Measurements from ENCODE around the gene TRRAP. TPM values are rescaled to one million over a fixed set of nuclear protein-coding genes. Genes with fewer than 3 reads are reported as not detected.

TRRAP gene
- total and polyA plus RNA-seq, 2 experiments from 2014 or later, result 14.9 to 58.7 TPM

- H3K36me3 Mint-ChIP-seq (ENCODE audit: low read depth), result no peaks in the 10 kb centered on the region; the same call in 2 of the 3 replicates
- no peaks in the 10 kb centered on the region for H4K20me1 ChIP-seq (replicated peaks; ENCODE audit: insufficient read depth)
- no peaks in the 10 kb centered on the region; the same call in 1 of the 2 replicates for H3F3A ChIP-seq (replicated peaks; ENCODE audit: low read depth)
- peaks cover 8% of the 10 kb centered on the region for H3K4me1 Mint-ChIP-seq
- H3K4me2 ChIP-seq, result no peak overlapping the region
- no peak overlapping the region for H3K4me3 ChIP-seq
- TF ChIP-seq ZNF331 (CRISPR knock-in tag; IDR thresholded peaks at IDR 0.05; ENCODE audit: low read depth) (no peak), ETS1 (IDR thresholded peaks at IDR 0.05) (no peak), EZH2 (IDR thresholded peaks at IDR 0.05; ENCODE audit: low read depth, unreplicated experiment) (no peak), NANOG (IDR thresholded peaks at IDR 0.05; ENCODE audit: borderline replicate concordance) (no peak), POLR2AphosphoS5 (IDR thresholded peaks at IDR 0.05; ENCODE audit: low read depth) (no peak), ZNF114 (CRISPR knock-in tag; IDR thresholded peaks at IDR 0.05) (no peak), CREB1 (CRISPR knock-in tag; IDR thresholded peaks at IDR 0.05; ENCODE audit: low read depth) (no peak), STAT1 (IDR thresholded peaks at IDR 0.05; ENCODE audit: unreplicated experiment) (no peak), CTCF (conservative IDR thresholded peaks at IDR 0.05; ENCODE audit: low read depth in 2 of 2) (no peak), EZH2phosphoT487 (IDR thresholded peaks at IDR 0.05; ENCODE audit: unreplicated experiment) (no peak)
- TF ChIP-seq, protein P1, sequence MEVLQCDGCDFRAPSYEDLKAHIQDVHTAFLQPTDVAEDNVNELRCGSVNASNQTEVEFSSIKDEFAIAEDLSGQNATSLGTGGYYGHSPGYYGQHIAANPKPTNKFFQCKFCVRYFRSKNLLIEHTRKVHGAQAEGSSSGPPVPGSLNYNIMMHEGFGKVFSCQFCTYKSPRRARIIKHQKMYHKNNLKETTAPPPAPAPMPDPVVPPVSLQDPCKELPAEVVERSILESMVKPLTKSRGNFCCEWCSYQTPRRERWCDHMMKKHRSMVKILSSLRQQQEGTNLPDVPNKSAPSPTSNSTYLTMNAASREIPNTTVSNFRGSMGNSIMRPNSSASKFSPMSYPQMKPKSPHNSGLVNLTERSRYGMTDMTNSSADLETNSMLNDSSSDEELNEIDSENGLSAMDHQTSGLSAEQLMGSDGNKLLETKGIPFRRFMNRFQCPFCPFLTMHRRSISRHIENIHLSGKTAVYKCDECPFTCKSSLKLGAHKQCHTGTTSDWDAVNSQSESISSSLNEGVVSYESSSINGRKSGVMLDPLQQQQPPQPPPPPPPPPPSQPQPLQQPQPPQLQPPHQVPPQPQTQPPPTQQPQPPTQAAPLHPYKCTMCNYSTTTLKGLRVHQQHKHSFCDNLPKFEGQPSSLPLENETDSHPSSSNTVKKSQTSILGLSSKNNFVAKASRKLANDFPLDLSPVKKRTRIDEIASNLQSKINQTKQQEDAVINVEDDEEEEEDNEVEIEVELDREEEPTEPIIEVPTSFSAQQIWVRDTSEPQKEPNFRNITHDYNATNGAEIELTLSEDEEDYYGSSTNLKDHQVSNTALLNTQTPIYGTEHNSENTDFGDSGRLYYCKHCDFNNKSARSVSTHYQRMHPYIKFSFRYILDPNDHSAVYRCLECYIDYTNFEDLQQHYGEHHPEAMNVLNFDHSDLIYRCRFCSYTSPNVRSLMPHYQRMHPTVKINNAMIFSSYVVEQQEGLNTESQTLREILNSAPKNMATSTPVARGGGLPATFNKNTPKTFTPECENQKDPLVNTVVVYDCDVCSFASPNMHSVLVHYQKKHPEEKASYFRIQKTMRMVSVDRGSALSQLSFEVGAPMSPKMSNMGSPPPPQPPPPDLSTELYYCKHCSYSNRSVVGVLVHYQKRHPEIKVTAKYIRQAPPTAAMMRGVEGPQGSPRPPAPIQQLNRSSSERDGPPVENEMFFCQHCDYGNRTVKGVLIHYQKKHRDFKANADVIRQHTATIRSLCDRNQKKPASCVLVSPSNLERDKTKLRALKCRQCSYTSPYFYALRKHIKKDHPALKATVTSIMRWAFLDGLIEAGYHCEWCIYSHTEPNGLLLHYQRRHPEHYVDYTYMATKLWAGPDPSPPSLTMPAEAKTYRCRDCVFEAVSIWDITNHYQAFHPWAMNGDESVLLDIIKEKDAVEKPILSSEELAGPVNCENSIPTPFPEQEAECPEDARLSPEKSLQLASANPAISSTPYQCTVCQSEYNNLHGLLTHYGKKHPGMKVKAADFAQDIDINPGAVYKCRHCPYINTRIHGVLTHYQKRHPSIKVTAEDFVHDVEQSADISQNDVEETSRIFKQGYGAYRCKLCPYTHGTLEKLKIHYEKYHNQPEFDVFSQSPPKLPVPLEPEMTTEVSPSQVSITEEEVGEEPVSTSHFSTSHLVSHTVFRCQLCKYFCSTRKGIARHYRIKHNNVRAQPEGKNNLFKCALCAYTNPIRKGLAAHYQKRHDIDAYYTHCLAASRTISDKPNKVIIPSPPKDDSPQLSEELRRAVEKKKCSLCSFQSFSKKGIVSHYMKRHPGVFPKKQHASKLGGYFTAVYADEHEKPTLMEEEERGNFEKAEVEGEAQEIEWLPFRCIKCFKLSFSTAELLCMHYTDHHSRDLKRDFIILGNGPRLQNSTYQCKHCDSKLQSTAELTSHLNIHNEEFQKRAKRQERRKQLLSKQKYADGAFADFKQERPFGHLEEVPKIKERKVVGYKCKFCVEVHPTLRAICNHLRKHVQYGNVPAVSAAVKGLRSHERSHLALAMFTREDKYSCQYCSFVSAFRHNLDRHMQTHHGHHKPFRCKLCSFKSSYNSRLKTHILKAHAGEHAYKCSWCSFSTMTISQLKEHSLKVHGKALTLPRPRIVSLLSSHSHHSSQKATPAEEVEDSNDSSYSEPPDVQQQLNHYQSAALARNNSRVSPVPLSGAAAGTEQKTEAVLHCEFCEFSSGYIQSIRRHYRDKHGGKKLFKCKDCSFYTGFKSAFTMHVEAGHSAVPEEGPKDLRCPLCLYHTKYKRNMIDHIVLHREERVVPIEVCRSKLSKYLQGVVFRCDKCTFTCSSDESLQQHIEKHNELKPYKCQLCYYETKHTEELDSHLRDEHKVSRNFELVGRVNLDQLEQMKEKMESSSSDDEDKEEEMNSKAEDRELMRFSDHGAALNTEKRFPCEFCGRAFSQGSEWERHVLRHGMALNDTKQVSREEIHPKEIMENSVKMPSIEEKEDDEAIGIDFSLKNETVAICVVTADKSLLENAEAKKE (CRISPR knock-in tag; IDR thresholded peaks at IDR 0.05), result no peak
- TF ChIP-seq, protein P2, sequence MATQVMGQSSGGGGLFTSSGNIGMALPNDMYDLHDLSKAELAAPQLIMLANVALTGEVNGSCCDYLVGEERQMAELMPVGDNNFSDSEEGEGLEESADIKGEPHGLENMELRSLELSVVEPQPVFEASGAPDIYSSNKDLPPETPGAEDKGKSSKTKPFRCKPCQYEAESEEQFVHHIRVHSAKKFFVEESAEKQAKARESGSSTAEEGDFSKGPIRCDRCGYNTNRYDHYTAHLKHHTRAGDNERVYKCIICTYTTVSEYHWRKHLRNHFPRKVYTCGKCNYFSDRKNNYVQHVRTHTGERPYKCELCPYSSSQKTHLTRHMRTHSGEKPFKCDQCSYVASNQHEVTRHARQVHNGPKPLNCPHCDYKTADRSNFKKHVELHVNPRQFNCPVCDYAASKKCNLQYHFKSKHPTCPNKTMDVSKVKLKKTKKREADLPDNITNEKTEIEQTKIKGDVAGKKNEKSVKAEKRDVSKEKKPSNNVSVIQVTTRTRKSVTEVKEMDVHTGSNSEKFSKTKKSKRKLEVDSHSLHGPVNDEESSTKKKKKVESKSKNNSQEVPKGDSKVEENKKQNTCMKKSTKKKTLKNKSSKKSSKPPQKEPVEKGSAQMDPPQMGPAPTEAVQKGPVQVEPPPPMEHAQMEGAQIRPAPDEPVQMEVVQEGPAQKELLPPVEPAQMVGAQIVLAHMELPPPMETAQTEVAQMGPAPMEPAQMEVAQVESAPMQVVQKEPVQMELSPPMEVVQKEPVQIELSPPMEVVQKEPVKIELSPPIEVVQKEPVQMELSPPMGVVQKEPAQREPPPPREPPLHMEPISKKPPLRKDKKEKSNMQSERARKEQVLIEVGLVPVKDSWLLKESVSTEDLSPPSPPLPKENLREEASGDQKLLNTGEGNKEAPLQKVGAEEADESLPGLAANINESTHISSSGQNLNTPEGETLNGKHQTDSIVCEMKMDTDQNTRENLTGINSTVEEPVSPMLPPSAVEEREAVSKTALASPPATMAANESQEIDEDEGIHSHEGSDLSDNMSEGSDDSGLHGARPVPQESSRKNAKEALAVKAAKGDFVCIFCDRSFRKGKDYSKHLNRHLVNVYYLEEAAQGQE (IDR thresholded peaks at IDR 0.05; ENCODE audit: unreplicated experiment), result no peak
- no peak for DNase-seq (ENCODE audit: low spot score)
- ATAC-seq, result no peak
- H3K9me3 Mint-ChIP-seq, result no peaks in the 10 kb centered on the region
- no peak overlapping the region for H3K4me3 Mint-ChIP-seq
- H3K27me3 ChIP-seq (ENCODE audit: insufficient read depth), result no peaks in the 10 kb centered on the region
- no peak overlapping the region for H3K27ac Mint-ChIP-seq
- no peaks in the 10 kb centered on the region for H3K36me3 ChIP-seq (ENCODE audit: insufficient read depth)
- H3K27me3 Mint-ChIP-seq (ENCODE audit: insufficient read depth, low read depth, poor library complexity), result peaks cover 13% of the 10 kb centered on the region
- no peak overlapping the region for H2AFZ ChIP-seq
- no peaks in the 10 kb centered on the region for H3K9me2 ChIP-seq (ENCODE audit: insufficient read depth)
- no peaks in the 10 kb centered on the region for H3K79me2 ChIP-seq (replicated peaks; ENCODE audit: insufficient read depth)
- H3K4me1 ChIP-seq (ENCODE audit: insufficient read depth), result peaks cover 7% of the 10 kb centered on the region; the same call in 1 of the 2 replicates
- no peak overlapping the region for H3K27ac ChIP-seq (ENCODE audit: low read depth)
Observed at GRCh38 chr7:98840096-98840495, 38.2 kb upstream of the TRRAP start.

All from GM23338 (cell line).